WERI-Rb-1 (cell line): ENCODE results near the gene PTPRN.

ENCODE experiments used
- DNase-seq: peaks from one replicate; pipeline ENCODE4 v3.0.0-alpha.2; 2020
- H3K27ac ChIP-seq: fragments of 250-450 bp; sonication (Bioruptor Pico); 2 replicates; pipeline ENCODE4 v1.5.1; 2020; ENCODE audit warnings: mild to moderate bottlenecking, moderate library complexity
- H3K27me3 ChIP-seq: fragments of 250-450 bp; sonication (Bioruptor Pico); 2 replicates; pipeline ENCODE4 v1.5.1; 2021; ENCODE audit warnings: mild to moderate bottlenecking, low read depth, moderate library complexity; ENCODE audit not compliant: insufficient read depth, severe bottlenecking
- H3K36me3 ChIP-seq: fragments of 250-450 bp; sonication (Bioruptor Pico); 2 replicates; pipeline ENCODE4 v1.5.1; 2020; ENCODE audit warnings: mild to moderate bottlenecking, moderate library complexity
- H3K4me3 ChIP-seq: 2 replicates; pipeline ENCODE4 v1.5.1; 2011; ENCODE audit warnings: low read depth, mild to moderate bottlenecking, control low read depth, low read length
- H3K9me3 ChIP-seq: fragments of 250-450 bp; sonication (Bioruptor Pico); 2 replicates; pipeline ENCODE4 v1.5.1; 2021; ENCODE audit warnings: mild to moderate bottlenecking, moderate library complexity; ENCODE audit not compliant: severe bottlenecking
- TF ChIP-seq, protein P1 (sequence below): IDR thresholded peaks from 2 replicates; pipeline ENCODE4 v1.5.1; 2011; ENCODE audit warnings: low read depth, mild to moderate bottlenecking, control low read depth, inconsistent platforms, low read length

The PTPRN gene

DNA sequence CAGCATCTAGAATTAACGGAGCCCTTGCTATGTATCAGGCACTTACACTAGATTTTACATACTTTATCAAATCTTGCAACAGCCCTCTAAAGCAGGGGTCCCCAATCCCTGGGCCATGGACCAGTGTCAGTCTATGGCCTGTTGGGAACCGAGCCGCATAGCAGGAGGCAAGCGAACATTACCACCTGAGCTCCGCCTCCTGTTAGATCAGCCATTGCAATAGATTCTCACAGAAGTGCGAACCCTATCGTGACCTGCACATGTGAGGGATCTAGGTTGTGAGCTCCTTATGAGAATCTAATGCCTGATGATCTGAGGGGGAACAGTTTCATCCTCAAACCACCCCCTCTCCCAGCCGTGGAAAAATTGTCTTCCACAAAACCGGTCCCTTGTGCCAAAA is 16.6 kb downstream of the PTPRN start:
- H3K27me3 ChIP-seq: no peaks in the 10 kb centered on the region
- H3K4me3 ChIP-seq: no peak overlapping the region
- H3K36me3 ChIP-seq: peaks cover 23% of the 10 kb centered on the region
- H3K27ac ChIP-seq: no peak overlapping the region
- TF ChIP-seq, protein P1, sequence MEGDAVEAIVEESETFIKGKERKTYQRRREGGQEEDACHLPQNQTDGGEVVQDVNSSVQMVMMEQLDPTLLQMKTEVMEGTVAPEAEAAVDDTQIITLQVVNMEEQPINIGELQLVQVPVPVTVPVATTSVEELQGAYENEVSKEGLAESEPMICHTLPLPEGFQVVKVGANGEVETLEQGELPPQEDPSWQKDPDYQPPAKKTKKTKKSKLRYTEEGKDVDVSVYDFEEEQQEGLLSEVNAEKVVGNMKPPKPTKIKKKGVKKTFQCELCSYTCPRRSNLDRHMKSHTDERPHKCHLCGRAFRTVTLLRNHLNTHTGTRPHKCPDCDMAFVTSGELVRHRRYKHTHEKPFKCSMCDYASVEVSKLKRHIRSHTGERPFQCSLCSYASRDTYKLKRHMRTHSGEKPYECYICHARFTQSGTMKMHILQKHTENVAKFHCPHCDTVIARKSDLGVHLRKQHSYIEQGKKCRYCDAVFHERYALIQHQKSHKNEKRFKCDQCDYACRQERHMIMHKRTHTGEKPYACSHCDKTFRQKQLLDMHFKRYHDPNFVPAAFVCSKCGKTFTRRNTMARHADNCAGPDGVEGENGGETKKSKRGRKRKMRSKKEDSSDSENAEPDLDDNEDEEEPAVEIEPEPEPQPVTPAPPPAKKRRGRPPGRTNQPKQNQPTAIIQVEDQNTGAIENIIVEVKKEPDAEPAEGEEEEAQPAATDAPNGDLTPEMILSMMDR: no peak
- DNase-seq: no peak
- H3K9me3 ChIP-seq: no peaks in the 10 kb centered on the region

DNA sequence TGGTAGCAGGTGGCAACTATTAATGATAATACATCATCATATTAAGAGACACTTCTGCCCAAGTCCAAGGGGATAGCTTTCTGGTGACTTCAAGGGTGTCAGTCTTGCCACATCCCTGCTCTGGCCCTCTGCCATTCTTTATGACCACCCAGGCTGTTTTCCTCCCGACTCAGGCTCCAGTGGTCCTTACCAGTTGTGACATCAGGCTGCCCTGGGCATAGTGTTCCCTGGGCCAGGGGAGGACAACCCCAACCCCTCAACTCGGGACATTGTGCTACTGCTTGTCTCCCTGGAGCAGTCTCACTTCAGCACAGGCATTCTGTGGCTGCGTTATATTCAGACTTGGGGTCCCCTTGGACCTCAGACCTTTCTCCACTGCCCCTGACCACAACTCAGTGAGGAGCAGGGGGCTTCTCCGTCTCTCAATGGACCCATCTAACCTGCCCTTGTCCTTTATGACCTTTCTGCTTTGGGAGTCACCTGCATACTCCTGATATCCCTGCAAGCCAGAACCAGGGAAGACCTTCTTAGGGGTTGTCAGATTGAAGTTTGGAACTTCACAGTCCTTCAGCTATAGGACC is 17.2 kb downstream of the PTPRN start:
- Histone ChIP-seq H3K9me3 (no peaks in the 10 kb centered on the region), H3K27ac (no peak overlapping the region), H3K27me3 (no peaks in the 10 kb centered on the region), H3K36me3 (peaks cover 20% of the 10 kb centered on the region), H3K4me3 (no peak overlapping the region)
- no peak for DNase-seq
- TF ChIP-seq, protein P1: no peak

DNA sequence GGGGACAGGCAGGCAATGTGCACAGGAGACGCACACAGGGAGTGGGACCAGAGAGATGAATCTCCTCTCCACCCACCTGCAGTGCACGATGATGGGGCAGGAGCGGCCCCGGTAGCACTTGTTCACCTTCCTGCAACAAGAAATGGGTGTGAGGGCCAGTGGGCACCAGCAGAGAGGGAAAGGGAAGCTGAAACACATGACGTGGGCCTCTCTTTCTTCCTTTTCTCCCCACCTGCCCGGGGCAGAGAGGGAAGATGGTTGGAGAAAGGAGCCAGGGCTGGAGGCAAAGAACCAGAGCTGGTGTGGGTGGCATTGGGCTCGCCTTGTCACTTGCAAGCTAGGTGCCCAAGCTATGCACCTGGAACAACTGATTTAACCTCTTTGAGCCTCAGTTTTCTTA is 17.8 kb downstream of the PTPRN start:
- TF ChIP-seq, protein P1: no peak
- no peaks in the 10 kb centered on the region for H3K27me3 ChIP-seq
- H3K36me3 ChIP-seq: peaks cover 20% of the 10 kb centered on the region
- H3K4me3 ChIP-seq: no peak overlapping the region
- H3K9me3 ChIP-seq: no peaks in the 10 kb centered on the region
- DNase-seq: no peak
- no peak overlapping the region for H3K27ac ChIP-seq

DNA sequence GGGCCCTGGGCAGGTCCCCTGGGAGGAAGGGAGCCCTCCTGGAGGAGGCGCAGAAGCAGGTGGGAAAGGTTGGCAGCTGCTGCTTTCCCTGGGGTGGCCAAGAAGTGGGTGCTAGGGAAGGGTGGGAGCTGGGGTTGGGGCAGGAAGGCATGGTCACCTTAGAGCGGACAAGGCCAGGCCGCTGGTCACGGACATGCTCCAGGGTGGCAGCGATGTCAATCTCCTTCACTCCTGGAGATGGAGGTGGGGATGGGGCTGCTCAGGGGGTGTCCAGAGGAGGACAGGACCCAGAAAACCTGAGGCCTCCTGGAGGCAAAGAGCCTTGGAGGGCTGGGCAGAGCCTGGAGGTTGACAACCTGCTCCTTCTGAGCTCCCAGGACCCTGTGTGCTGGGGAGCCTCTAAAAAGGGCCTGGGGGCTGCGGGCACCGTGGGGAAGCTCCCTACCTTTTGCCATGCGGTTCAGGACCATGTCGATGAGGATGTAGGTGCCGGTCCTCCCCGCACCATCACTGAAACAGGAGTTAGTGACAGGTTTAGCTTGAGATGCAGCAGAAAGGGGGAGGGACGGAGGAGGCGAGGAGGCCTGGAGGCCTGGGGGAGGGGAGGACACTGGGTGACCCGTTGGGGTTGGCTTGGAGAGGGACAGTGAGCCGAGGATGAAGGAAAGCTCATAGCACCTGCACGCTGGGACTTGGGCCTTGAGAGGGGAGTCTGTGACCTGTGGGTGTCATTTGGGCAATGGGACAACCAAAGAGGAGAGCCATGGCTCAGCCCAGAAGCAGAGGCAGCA is 18.6 kb downstream of the PTPRN start:
- Histone ChIP-seq H3K27ac (no peak overlapping the region), H3K36me3 (peaks cover 18% of the 10 kb centered on the region)
- TF ChIP-seq, protein P1: no peak

DNA sequence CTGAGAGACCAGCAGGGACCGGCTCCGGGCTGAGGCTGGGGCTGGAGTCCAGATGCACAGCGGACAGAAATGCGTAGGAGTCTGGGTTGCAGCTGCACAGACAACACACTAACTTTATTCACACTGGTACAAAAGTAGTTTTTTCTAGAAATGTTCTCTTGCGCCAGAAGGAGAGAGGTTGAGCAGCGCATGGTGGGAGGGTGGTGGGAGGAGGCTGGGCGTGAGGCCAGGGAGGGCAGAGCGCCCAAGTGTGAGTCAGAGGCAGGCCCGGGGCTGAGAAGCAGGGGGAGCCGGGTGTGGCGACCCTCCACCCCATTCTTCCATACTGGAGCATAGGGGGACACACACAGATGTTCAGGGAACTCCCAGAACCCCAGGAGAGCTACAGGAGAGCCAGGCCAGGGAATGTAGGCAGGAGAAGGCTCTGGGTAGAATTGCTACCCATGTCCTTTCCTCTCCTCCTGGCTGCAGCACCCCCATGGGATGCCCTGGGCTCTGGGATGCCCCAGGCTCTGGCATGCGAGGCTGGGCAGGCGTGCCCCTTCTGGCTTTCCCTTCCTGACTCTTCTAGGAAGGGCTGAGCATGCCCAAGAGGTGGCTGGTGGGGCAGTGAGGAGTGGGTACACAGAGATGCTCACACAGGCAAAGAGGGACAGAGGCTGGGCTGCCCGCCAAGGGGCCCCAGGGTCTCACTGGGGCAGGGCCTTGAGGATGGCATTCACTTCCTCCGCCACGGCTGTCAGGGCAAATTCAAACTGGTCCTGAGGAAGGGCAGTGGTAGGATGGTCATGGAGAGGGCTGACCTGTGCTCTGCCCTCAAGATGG is 19.5 kb downstream of the PTPRN start:
- H3K4me3 ChIP-seq: no peak overlapping the region
- TF ChIP-seq, protein P1: no peak
- no peak overlapping the region for H3K27ac ChIP-seq
- no peak for DNase-seq
- H3K9me3 ChIP-seq: no peaks in the 10 kb centered on the region
- H3K27me3 ChIP-seq: no peaks in the 10 kb centered on the region
- H3K36me3 ChIP-seq: peaks cover 25% of the 10 kb centered on the region

More for the DNA sequence above, 18.6 kb downstream of the PTPRN start:
- no peak overlapping the region for H3K4me3 ChIP-seq
- no peaks in the 10 kb centered on the region for H3K9me3 ChIP-seq
- no peak for DNase-seq
- H3K27me3 ChIP-seq: no peaks in the 10 kb centered on the region
